Right cardiac atrium (tissue), 5 donors: ENCODE data around the gene MCL1. TPM values are rescaled to one million over a fixed set of nuclear protein-coding genes. Genes with fewer than 3 reads are reported as not detected.
"Not testable (repeated sequence)": the region's sequence is repeated elsewhere in the genome, so short reads cannot be mapped to it uniquely, and the experiment has no call there.

Experiments
- ATAC-seq, 2 donors: fragments of 200-7000 bp; cut with Tn5 transposase; one replicate each; pipeline versions ENCODE4 v1.8.0 to v1.9.1; 2020; ENCODE audit warnings: moderate library complexity in 2 of 2, mild to moderate bottlenecking in 1 of 2
- DNase-seq, 3 donors: peaks; one replicate each; pipeline ENCODE4 v3.0.0-alpha.2; 2020
- H3K27ac ChIP-seq: one replicate; pipeline ENCODE4 v1.5.1; 2013; ENCODE audit warnings: mild to moderate bottlenecking, low read length, control low read depth, moderate library complexity
- H3K27me3 ChIP-seq: one replicate; pipeline ENCODE4 v1.6.1; 2013; ENCODE audit not compliant: control insufficient read depth, insufficient read depth
- H3K4me1 ChIP-seq: one replicate; pipeline ENCODE4 v1.6.1; 2013; ENCODE audit warnings: low read length; ENCODE audit not compliant: control insufficient read depth, insufficient read depth
- H3K4me3 ChIP-seq: one replicate; pipeline ENCODE4 v1.5.1; 2013; ENCODE audit warnings: low read length, control low read depth
- H3K9me3 ChIP-seq: one replicate; pipeline ENCODE4 v1.6.1; 2013; ENCODE audit warnings: low read length; ENCODE audit not compliant: control insufficient read depth
- WGBS: extraction: QIAGEN DNeasy Blood & Tissue Kit; methylation state at CpG from one replicate; pipeline ENCODE4 v1.1.7; 2013; 5-methylcytosine and 5-hydroxymethylcytosine counted together
- intact Hi-C, 4 donors: fragments of 100-400 bp; cut with DNase I; formaldehyde crosslinking; loops; one replicate each; pipeline versions ENCODE4 v1.11.0 to v1.14.0; 2022 to 2023
- polyA plus RNA-seq: library from polyadenylated mRNA; stranded (reverse); fragments of 200-250 nt; gene quantifications from one replicate; pipeline ENCODE4 v1.2.3, GENCODE V29; 2013
- total RNA-seq, 4 donors: library from RNA; stranded (reverse); fragmentation: NEBNext Ultra II Directional; extraction: Animal tissue kit (Norgen Biotek cat#: 25700); gene quantifications; one replicate each; pipeline ENCODE4 v1.2.1, GENCODE V29; 2021
- donor health status: healthy with polysubstance abuse.
- donor health status: DM: no; HTN: yes; CAD: no.
- donor health status: DM: no; HTN: no; CAD: no.
- donor health status: DM: no; HTN: yes; CAD: no; lungs with severe emphysema.
- donor health status: DM: yes; HTN: yes; CAD: no.

MCL1 gene
- total and polyA plus RNA-seq, 5 donors = 65.5 to 130 (median 80.0) TPM

GRCh38 chr1:150567717-150568593, 11.5 kb downstream of the MCL1 start:
- peak; percentile 66 to 80 for ATAC-seq
- H3K27ac ChIP-seq = peak overlapping the region; percentile 93
- no peaks in the 10 kb centered on the region for H3K9me3 ChIP-seq
- H3K4me1 ChIP-seq = peaks cover 32% of the 10 kb centered on the region
- 3% methylated on average over 10 of the region's 10 CpGs for WGBS
- intact Hi-C loops = loop anchor here in 1 of 4 donors (10.0 kb wide), 1 partner anchor 57 kb away; the partner anchor contains the start of gene ENSA
- no peaks in the 10 kb centered on the region for H3K27me3 ChIP-seq
- peak overlapping the region; percentile 24 for H3K4me3 ChIP-seq
- DNase-seq = peak; percentile 76 to 92 (median 85)

- Histone ChIP-seq H3K9me3 (no peaks in the 10 kb centered on the region), H3K27me3 (no peaks in the 10 kb centered on the region), H3K4me3 (peak overlapping the region; percentile 24), H3K27ac (peak overlapping the region; percentile 93), H3K4me1 (peaks cover 37% of the 10 kb centered on the region)
- intact Hi-C loops = loop anchor here in 1 of 4 donors (10.0 kb wide), 1 partner anchor 57 kb away; the partner anchor contains the start of gene ENSA
- DNase-seq (peak in 1 of 3 donors; percentile 57), ATAC-seq (peak in 1 of 2 donors; percentile 2)
- WGBS = 26% methylated on average over 3 of the region's 3 CpGs
Measured at GRCh38 chr1:150567341-150567716, 12.1 kb downstream of the MCL1 start.

GRCh38 chr1:150566589-150567340, 12.6 kb downstream of the MCL1 start:
- Histone ChIP-seq H3K27me3 (no peaks in the 10 kb centered on the region), H3K27ac (peak overlapping the region; percentile 93), H3K4me1 (peaks cover 39% of the 10 kb centered on the region), H3K9me3 (no peaks in the 10 kb centered on the region), H3K4me3 (no peak overlapping the region)
- DNase-seq (no peak), ATAC-seq (no peak)
- WGBS = 78% methylated on average over 12 of the region's 12 CpGs
- intact Hi-C loops = loop anchor here in 1 of 4 donors (10.0 kb wide), 1 partner anchor 58 kb away; the partner anchor contains the start of gene ENSA

GRCh38 chr1:150565240-150565991, 14.0 kb downstream of the MCL1 start:
- DNase-seq, H3K4me3 ChIP-seq, ATAC-seq, H3K27me3 ChIP-seq, H3K9me3 ChIP-seq: not testable (repeated sequence)
- peaks cover 36% of the 10 kb centered on the region for H3K4me1 ChIP-seq
- WGBS = 75% methylated on average over 14 of the region's 14 CpGs
- peak overlapping the region; percentile 49 for H3K27ac ChIP-seq
- intact Hi-C loops = loop anchor here in 2 of 4 donors (2.0 to 10.0 kb wide), 2 partner anchors 47 to 59 kb away; partner anchors contain the start of gene ENSA (in 1 of the 2)

GRCh38 chr1:150564051-150564991, 15.1 kb downstream of the MCL1 start:
- peak in 2 of 3 donors; percentile 25 to 70 for DNase-seq
- Histone ChIP-seq H3K4me3 (no peak overlapping the region), H3K9me3 (no peaks in the 10 kb centered on the region), H3K4me1 (peaks cover 36% of the 10 kb centered on the region), H3K27me3 (no peaks in the 10 kb centered on the region), H3K27ac (peak overlapping the region; percentile 97)
- intact Hi-C loops = loop anchor here in 2 of 4 donors (2.0 to 10.0 kb wide), 2 partner anchors 48 to 60 kb away; partner anchors contain the start of gene ENSA (in 1 of the 2)
- 77% methylated on average over 5 of the region's 5 CpGs for WGBS
- no peak for ATAC-seq

- no peak for ATAC-seq
- Histone ChIP-seq H3K27me3 (no peaks in the 10 kb centered on the region), H3K9me3 (no peaks in the 10 kb centered on the region), H3K27ac (peak overlapping the region; percentile 97), H3K4me1 (peaks cover 29% of the 10 kb centered on the region), H3K4me3 (no peak overlapping the region)
- WGBS = 39% methylated on average over 4 of the region's 4 CpGs
- peak; percentile 67 to 83 (median 77) for DNase-seq
- intact Hi-C loops = loop anchor here in 2 of 4 donors (2.0 to 10.0 kb wide), 2 partner anchors 49 to 61 kb away; partner anchors contain the start of gene ENSA (in 1 of the 2)
Measured at GRCh38 chr1:150563340-150564038, 15.9 kb downstream of the MCL1 start.

GRCh38 chr1:150562446-150563339, 16.7 kb downstream of the MCL1 start:
- peak overlapping the region; percentile 97 for H3K27ac ChIP-seq
- ATAC-seq (no peak), DNase-seq (peak; percentile 36 to 67 (median 65))
- peaks cover 25% of the 10 kb centered on the region for H3K4me1 ChIP-seq
- no peak overlapping the region for H3K4me3 ChIP-seq
- H3K27me3 ChIP-seq = no peaks in the 10 kb centered on the region
- no peaks in the 10 kb centered on the region for H3K9me3 ChIP-seq
- intact Hi-C loops = loop anchor here in 1 of 4 donors (10.0 kb wide), 1 partner anchor 62 kb away; the partner anchor contains the start of gene ENSA
- WGBS = 14% methylated on average over 4 of the region's 4 CpGs

DNA sequence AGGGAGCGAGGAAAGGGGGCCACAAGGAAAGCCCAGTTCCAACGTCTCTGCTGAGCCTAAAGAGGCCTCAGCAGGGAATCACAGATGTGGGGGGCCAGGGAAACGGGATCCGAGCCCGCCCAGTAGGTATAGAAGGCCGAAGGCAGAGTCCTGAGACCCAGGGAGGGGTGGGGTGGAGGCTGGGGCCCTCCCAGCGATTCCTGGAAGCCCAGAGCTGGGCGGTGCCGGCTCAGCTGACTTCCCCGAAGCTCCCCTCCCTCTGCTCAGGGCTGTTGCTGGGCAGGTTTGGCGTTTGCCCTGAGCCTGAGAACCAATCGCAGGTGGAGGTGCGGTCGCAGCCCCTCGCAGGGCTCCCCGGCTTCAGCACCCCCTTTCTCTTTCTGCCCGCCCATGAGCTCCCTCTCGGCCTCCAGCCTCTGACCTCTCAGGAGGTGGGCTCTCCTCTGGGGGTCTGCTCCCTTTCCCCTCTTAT, 17.4 kb downstream of the MCL1 start:
- DNase-seq (peak; percentile 96 to 98 (median 97)), ATAC-seq (peak; percentile 88 to 89)
- Histone ChIP-seq H3K27me3 (no peaks in the 10 kb centered on the region), H3K27ac (peak overlapping the region; percentile 97), H3K4me1 (peaks cover 22% of the 10 kb centered on the region), H3K9me3 (no peaks in the 10 kb centered on the region), H3K4me3 (peak overlapping the region; percentile 54)
- WGBS = under 1% methylated on average over 18 of the region's 18 CpGs
- intact Hi-C loops = loop anchor here in 2 of 4 donors (2.0 to 10.0 kb wide), 2 partner anchors 59 to 63 kb away; partner anchors contain the start of gene ENSA (in 1 of the 2)
